LNCaP clone FGC (cell line): ENCODE results near the gene ANKS6.

ENCODE experiments used
- DNase-seq: peaks from one replicate; pipeline ENCODE4 v3.0.0-alpha.2; 2011; ENCODE audit warnings: low read depth
- H3K4me3 ChIP-seq: 2 replicates; pipeline ENCODE4 v1.5.1; 2011; ENCODE audit warnings: mild to moderate bottlenecking, low read depth, low read length, control low read depth
- TF ChIP-seq, protein P1 (sequence below): IDR thresholded peaks from 2 replicates; pipeline ENCODE4 v1.5.1; 2012; ENCODE audit warnings: mild to moderate bottlenecking; ENCODE audit not compliant: control insufficient read depth, insufficient read depth; ENCODE audit errors: extremely low read depth

The ANKS6 gene

DNA sequence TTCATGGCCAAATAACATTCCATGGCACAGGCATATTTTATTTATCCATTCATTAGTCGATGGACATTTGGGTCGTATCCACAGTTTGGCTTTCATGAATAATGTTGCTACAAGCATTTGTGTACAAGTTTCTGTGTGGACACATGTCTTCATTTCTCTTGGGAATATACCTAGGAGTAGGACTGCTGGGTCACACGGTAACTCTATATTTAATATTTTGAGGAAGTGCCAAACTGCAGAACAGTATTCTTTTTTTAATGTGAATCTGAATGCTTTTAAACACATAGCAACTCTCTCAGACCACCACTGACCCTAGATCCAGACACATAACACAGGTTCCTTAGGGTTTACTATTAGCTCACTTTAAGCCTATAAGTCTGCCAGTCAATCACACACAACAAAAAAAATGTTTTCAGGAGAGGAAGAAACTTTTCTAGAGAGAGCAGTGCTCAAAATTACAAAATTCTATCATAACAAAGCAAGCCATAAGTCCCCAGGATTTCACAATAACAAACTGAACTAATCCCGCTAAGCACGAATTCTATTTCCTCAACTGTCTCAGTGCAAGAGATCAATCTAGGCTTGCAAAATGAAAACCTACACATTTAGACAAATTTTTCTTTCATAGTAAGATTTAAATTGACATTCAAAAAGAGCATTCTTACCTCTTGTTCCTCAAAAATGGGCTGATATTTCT, 45.8 kb downstream of the ANKS6 start:
- no peak for DNase-seq
- TF ChIP-seq, protein P1, sequence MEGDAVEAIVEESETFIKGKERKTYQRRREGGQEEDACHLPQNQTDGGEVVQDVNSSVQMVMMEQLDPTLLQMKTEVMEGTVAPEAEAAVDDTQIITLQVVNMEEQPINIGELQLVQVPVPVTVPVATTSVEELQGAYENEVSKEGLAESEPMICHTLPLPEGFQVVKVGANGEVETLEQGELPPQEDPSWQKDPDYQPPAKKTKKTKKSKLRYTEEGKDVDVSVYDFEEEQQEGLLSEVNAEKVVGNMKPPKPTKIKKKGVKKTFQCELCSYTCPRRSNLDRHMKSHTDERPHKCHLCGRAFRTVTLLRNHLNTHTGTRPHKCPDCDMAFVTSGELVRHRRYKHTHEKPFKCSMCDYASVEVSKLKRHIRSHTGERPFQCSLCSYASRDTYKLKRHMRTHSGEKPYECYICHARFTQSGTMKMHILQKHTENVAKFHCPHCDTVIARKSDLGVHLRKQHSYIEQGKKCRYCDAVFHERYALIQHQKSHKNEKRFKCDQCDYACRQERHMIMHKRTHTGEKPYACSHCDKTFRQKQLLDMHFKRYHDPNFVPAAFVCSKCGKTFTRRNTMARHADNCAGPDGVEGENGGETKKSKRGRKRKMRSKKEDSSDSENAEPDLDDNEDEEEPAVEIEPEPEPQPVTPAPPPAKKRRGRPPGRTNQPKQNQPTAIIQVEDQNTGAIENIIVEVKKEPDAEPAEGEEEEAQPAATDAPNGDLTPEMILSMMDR: no peak
- no peak overlapping the region for H3K4me3 ChIP-seq

DNA sequence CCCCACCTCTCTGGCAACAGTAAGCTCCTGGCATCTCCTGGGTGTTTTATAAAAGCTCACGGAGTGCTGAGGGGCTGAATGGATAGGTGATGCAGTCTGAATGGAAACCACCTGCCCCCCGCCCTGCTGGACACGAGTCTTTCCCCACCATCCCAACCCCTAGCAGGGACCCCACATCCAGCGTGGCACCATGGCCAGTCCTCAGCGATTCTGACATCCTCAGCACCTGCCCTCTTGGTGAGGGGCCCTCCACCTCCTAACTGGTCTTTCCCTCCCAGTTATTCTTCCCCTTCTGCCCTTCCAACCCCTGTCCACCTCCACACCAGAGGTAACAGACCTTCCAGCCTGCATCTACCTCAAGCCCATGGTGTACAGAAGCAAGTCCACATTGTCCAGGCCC, 48.9 kb downstream of the ANKS6 start:
- H3K4me3 ChIP-seq: no peak overlapping the region
- TF ChIP-seq, protein P1: no peak
- DNase-seq: no peak

DNA sequence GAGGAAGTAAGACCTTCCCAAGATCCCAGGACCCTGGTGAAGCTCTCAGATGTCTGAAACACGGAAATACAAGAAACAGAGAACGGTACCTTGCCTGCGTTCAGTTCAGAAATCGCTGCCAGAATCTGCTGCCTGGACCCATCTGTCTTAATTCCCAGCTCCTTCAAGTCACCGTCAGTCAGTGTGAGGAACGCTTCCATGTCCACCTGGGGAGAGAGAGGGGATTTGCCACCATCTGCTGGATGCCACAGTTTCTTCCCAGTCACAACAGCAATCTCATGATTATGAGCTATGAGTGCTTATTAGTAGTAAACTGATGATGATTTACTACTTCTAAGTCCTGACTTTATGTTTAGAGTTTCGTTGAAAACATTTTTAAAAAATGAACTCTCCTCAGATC, 50.9 kb downstream of the ANKS6 start:
- DNase-seq: no peak
- no peak overlapping the region for H3K4me3 ChIP-seq
- TF ChIP-seq, protein P1: no peak

DNA sequence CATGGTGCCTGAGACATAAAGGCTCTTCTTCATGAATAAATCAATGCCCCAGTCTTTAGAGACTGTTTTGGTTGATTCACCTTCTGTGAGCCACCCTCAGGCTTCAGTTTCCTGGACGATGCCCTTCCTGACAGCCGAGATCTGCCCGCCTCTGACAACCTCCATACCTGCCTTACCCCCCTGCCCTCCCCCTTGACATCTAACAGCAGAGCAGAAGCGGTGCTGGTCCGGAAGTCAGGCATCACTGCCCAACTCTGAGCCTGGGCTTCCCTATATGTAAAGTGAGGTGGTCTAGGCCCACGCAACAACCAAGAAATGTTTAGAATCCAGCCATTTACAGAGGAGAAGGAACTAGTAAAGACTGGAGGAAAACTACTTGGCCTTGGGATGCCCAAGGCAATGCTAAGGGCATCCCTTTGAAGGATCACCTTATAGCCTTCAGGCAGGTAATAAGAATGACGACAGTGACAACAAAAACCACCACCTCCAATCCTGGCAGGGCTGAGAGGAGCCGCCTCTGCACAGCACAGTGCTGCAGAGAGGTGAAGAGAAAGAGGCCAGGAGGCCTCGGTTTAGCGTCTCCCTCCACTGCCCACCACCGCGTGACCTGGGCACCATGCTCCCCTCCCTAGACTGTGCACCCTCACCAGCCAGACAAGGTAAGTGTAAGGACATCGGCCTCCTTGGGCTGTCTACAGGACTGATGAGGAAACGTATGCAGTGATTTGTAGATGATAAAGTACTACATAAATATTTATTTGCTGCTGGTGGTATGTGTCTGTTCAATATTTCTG, 52.3 kb downstream of the ANKS6 start:
- H3K4me3 ChIP-seq: no peak overlapping the region
- no peak for DNase-seq
- TF ChIP-seq, protein P1: no peak

DNA sequence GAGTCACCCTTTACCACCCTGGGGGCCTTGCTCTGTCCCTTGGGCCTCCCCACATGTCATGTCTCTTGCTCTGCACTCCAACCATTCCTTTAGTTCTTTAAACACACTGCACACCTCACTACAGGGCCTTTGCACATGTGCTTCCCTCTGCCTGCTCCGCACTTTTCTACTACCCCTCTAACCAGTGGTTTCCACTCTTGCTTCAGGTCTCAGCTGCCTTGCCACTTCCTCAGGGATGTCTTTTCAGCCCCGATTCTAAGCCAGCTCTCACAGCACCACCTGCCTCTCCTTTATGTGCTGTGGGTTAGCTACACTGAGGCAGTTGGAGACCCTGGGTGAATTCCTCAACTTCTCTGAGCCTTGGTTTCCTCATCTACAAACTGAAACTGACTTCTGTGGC, 53.0 kb downstream of the ANKS6 start:
- TF ChIP-seq, protein P1: no peak
- no peak for DNase-seq
- H3K4me3 ChIP-seq: no peak overlapping the region

DNA sequence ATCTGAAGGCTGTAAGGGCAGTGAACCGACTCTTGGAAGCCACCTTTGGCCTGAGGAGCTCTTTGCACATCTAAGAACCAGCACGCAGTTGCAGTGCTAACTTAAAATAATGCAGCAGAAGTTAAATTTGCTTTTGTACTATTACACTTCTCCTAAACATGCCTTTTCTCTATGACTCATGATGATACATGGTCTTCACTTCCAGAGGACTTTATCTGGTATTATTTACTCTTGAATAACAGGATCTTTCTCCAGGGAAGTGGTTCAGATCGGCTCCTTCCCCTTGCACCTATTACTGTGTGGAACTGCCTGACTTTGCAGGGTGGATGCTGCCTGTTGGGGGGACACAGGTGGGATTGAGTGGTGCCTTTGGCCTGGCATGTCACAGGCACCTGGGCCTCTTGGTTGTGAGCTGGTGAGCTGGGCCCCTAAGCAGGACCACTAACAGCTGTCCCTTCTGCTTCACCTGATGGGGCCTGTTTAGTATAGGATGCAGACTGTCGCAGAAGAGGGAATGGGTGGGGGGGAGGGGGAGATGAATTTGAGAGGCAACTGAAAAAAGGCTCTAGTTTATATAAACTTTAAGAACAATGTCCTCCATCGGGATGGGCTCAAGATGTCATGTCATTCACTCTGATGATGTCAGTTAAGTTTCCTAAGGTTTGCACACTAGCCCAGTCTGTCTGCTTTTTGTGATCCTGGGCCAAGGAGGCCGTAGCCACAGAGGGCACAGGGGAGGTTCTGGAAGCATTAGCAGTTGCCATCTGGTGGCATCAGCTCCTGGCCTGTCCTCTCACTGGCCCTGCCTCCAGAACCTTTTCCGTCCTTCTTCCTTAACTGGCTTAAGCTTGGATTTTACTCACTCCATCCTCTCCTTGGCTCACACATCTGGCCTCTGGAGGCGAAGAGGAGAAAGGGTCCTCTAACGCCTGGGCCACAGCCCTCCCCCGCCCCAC, 53.8 kb downstream of the ANKS6 start:
- no peak overlapping the region for H3K4me3 ChIP-seq
- TF ChIP-seq, protein P1: no peak
- DNase-seq: no peak
